Activated CD8-positive, alpha-beta memory T cell treated with anti-CD3 and anti-CD28 coated beads for 24 hours (primary cell): ENCODE results near the gene ADCY5.

ENCODE experiments used
- DNase-seq: peaks from one replicate; pipeline ENCODE4 v3.0.0-alpha.2; 2020

The ADCY5 gene

DNA sequence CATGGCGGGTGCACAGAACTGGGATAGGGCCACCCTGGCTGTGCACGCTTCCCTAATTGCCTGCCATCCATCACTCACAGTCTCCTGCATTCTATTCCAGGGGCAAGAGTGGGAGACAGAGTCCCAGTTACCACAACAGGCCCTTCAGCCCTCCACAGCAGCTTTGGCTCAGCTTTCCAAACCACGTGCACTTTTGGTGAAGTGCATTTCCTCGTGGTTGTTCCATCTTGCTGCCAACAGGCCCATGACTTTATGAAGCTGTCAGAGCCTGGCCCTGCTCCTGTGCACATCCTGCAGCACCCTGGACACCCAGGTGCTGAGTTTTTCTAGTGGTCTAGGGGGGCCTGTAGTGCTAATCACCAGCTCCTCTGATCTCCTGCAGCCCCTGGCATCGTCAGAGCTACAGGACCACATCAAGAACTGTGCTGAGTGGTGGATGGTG lies 110.2 kb downstream of the ADCY5 start:
- no peak for DNase-seq

DNA sequence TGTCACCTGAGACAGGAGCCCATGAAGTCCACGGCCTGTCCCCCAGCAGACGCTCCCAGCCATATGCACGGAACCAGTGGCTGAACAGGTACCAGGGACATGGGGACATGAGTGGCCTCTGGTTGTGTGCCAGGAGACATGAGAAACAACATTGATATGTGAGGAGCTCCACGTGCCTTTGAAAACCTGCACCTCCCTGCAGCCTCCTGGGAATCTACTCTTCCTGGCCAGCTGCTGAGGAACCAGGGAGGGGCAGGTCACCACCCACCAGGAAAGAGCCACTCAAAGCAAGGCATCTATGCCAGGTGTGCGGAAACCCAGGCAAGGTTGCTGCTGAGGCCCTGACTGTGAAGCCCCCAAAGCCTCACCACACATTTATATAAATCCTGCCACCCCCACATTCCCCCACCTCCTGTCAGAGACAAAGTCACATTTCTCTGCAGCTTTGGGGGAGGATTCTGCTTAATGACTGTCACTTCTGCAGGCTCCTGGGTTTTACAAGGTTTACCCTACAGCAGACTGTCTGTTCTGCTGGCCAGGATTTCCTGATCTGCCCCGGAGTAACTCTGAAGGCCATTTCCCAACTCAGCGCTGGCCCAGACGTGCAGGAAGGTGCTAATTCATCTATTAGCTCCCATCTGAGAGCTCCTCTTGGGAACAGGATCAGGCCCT lies 110.8 kb downstream of the ADCY5 start:
- DNase-seq: no peak

DNA sequence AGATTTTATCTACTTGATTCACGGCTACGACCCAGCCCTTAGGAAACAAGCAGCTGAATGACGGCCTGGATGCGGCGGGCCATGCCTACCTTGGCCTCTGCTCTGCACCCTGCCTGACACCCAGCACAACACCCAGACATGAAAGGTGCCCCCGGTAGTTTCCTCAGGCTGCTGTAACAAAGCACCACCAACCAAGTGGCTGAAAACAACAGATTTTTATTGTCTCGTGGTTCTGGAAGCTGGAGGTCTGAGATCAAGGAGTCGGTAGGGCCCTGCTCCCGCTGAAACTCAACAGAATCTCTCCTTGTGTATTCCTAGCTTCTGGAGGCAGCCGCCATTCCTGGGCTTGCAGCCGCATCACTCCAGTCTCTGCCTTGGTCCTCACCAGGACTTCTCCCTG lies 111.7 kb downstream of the ADCY5 start:
- no peak for DNase-seq

DNA sequence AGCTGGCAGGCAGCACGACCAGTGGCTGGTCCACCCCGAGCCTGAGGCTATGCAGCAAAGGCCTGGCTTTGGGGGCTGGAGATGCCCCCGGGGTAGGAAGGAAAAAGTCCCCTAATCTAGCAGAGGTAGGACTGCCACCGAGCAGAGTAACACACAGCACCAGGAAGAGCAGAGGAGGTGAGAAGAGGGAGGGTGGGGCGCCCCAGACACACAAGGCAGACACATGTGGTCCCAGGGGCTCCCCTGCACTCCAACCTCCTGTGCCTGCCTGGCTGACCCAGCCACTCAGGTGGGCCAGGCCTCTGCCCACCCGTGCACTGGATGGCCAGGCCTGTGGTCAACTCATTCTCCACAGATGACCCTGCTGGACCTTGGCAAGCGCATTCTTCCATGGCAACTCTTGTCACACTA lies 112.4 kb downstream of the ADCY5 start:
- no peak for DNase-seq

DNA sequence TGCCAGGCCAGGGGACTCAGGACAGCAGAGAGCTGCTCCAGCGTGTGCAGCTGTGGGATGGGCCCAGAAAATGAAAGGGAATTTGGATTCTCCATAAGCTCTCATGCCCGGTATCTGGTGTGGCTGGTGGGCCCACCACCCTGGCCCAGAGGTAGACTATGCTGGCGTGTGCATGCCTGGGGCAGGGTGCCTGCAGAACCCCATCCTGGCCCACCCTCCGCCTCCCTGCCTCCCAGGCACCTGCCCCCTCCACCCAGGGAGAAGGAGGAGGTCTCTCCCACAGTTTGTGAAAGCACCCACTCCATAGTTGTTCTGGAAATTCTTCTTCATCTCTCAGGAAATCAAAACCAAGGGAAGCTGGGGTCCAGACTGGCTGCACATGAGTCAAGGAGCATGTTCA lies 112.9 kb downstream of the ADCY5 start:
- no peak for DNase-seq

DNA sequence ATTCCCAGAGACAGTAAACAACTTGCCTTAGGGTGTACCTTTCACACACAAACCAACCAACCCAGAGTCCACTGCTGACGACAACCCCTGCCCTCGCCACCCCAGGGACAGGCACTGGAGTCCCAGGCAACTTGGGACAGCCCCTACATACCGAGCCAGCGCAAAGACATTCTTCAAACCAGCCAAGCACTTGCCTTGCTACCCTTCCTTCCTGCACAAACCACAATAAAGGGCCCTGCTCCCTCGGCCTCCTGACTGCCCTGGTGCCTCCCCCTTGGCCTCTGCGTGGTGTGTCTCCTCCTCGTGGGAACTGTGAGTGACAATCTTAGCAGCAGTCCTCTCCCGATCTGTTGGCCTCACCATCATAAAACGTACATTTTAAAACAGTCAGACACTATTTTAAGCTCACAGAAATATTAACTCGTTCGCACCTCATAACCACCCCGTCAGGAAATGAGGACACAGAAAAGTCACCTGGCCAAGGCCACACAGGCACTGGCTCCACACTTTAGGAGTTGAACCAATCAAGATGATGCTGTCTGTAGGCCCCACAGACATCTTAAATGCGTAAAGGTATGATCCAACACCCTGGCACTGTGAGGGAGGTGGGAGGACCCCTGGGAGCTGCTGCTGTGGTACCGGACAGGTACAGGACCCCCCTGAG lies 113.8 kb downstream of the ADCY5 start:
- DNase-seq: no peak

DNA sequence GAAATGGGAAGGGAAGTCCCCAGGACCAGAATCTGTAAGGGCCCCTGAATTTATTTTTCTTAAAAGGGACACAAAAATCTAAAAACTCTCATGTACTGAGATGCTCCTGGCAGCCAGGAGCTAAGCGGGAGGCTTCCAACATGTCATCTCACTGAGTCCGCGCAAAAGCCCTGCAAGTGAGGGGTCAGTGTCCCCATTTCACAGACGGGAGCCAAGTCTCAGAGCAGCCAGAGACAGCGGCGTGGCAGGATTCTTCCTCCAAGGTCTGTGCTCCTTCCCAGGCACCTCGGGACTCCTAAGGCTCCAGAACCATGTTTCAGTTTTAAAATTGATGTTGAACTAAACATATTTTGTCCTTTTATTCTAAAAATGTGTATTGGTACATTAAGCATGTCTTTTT lies 114.8 kb downstream of the ADCY5 start:
- DNase-seq: no peak

DNA sequence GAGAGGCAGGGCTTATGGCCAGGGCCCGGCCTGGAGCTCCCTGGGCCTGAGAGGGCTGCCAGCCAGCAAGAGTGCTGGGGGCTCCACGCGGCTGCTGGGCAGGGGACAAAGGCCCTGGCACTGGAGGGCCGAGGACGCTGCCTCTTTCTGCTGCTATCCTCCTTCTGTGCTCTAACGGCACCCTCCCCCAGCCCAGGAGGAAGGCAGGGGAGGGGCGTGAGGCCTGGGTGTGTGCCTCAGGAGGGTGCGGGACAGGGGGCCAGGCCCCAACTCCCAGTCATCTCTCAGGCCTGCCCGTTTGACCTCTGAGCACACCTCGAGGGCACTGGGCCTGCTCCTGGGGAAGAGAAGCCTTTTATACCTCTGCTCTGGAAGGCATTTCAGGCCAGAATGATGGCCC lies 115.5 kb downstream of the ADCY5 start:
- DNase-seq: no peak

DNA sequence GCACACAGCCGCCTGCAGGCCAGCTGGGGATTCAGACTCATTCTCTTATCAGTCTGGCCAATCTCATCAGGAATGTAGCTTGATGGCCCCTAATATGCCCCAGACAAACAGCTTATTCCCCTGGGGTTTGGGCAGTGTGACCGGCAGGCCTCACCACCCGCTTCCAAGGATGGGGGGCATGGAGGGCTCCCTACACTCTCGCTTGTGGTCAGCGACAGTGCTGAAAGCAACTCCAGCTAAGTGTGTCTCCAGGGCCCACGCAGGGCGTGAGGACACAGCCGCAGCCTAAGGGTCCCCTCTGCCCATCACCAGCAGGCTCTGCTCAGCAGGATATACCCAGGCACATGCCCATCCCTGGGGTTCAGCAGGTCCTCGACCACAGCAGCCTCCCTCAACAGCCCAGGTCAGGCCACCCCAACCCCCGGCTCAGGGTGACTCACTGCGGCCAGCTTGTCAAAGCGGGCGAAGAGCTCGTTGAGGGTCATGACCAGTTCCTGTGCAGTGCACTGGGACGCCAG lies 116.7 kb downstream of the ADCY5 start:
- DNase-seq: no peak

DNA sequence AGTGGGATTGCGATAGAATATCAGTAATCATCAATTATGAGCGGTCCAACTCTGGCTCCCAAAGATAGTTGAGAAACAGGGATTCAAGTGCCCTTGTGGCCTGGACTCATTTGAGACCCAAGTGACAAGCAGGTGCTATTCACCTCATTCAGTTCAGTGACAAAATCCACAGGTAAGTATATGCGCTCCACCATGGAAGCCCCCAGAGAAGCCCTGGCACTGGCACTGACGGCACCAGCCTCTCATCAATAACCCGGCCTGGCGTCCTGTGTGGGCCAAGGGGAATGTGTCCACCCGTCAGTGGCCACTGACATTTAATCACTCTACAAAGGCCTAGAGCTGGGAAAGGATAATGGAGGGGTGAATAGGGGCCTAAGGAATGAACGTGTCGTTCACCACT lies 117.2 kb downstream of the ADCY5 start:
- DNase-seq: no peak

DNA sequence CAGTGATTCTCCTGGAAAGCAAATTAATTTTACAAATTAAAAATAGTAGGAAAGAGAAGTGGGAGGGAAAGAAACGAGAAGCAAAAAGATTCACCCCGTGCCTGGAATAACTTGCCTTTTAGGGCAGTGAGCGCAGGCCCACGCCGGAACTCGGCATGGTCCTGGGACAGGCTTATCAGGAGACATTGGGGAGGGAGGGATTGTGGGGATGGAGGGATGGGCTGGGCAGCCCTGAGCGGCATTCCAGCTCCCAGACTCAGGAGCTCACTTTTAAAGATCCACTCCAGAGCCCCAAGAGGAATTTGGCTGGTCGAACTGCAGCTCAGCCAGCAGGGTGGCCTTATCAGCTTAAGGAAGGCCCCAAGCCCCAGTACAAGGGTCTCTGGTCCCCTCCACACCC lies 117.9 kb downstream of the ADCY5 start:
- DNase-seq: no peak

DNA sequence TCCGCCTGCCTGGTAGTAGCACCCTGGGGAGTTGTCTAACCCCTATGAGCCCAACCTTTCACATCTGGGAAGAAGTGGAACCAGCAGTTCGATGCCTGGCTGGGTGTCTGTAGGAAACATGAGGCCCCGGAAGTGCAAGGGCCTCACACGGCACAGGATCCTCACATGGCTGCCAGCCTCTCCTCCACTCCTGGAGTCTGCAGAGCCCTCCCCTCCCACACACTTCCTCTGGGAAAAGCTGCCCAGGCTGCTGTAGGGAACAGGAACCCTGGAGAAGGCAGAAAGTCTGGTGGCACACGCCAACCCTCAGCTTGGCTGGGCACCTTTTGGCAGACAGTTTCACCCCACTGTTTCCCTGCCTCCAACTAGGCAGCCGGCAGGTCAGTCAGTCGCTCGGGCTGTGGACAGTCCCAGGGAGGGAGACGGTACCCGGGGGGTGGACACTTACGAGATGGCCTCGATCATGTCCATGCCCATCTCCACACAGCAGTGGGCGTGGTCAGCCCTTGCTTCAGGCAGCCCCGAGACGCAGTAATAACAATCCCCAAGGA lies 118.4 kb downstream of the ADCY5 start:
- DNase-seq: no peak

DNA sequence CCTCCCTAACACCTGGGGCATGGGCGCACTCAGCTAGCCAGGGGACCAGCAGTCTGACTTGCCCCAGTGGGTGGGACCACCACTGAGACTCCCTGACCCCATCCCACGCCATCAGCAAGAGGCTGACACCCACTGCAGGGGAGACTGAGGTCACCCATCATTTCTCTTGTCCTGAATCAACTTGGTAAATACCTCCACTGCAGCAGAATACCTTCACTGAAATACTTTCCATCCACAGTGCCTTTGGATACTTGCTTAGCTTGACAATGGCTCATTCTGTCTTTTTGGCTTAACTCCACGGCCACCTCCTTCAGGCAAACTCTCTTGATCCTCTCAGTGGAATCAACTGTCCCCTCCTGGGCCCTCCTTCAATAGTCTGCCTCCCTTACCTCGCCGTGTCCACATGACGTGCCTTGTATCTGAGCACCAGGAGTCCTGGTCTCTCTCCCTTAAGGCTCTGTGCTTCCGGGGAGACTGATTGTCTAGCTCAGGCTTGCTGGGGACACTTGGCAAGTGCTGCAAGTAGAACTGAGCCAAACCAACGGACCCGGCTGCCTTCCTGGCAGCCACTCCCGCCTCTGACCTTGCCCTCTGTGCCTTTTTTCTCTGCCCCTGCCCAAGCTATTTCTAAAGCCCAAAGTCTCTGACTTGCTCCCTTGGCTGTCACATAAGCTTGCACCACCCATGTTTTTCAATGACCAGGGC lies 119.1 kb downstream of the ADCY5 start:
- no peak for DNase-seq

DNA sequence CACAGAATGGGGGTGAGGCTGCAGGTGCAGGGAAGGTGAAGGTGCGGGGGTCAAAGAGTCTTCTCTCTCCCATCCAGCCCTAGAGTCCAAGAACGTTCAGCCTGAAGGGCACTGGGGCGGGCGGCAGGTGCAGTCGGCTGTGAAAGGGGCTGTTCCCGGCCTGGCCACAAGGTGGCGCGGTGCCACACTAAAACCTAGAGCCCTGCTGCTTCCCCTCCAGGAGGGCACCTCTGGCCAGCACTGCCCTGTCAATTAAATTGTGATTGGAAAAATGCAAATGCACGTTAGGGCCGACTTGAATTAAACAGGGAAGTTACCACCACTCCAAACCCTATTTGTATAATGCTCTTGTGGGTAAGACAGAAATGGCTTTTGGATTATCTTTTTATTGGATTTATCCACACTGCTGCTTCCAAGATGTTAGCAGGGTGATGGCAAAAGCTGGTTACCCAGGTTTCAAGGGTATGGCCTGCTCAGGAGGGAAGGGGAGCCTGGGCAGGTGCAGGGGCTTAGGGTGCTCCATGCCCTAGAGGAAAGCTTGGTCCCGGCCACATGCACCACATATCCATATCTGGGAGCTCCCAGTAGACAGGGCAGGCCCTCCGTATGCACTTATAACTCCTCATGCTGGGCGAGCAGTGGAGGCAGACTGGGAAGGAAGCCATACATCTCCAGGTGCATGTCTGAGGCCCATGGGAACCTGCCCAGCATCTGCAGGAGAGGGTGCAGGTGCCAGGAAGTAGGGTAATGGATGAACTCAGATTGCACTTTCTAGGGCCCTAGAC lies 119.8 kb downstream of the ADCY5 start:
- DNase-seq: peak; percentile 92

DNA sequence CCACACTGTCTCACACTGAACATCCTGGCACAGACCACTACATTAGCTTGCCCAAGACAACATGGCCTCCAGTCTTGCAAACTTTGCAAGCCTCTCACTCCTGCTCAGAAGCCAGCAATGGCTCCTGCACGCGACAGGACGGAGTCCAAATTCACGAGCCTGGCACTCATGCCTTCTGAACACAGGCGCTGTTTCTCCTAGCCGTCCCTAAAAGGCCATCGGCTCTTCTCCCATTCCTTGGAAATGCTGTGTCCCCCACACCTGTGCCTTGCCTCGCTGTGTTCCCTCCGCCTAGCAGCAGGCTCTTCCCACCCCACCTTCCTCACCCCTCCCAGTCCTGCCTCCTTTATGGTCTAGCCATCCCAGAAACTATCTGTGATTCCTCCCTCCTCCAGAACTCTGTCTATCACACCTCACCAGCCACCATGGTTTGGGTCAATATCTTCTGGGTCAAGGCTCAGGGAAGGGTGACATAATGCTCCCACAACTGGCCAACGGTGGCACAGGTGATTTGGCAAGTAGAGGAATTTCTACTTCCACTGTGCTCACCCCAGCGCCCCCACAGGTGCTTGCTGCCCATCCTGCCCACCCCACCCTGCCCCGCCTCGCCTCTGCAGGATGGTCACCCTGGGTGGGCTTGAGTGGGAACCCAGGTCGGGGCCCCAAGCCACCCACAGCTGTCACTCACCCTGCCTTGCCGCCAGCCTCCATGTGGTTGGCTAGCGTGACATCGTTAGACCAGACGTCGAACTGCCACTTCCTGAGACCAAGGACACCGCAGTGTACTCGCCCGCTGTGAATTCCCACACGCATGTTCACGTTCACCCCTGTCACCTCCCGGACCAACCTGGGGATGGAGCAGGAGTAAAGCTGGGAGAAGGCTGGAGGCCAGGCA lies 120.7 kb downstream of the ADCY5 start:
- DNase-seq: no peak

DNA sequence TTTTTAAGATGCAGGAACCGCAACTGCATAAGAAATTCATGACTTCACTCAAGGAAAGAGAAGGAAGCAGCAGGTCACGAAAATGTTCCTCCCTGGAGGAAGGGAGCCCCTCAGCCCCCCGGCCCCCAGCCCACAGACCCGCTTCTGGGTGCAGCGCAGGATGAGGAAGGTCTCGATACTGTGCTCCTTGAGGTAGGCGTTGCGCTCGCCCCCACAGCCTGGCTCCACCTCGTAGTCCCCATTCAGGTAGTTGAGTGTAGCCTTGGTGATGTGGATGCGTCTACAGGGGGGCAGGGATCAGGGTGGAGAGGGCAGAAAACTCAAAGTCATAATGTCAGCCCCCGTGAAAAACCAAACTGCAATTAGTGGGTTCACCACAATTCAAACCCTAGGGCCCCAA lies 121.4 kb downstream of the ADCY5 start:
- no peak for DNase-seq

DNA sequence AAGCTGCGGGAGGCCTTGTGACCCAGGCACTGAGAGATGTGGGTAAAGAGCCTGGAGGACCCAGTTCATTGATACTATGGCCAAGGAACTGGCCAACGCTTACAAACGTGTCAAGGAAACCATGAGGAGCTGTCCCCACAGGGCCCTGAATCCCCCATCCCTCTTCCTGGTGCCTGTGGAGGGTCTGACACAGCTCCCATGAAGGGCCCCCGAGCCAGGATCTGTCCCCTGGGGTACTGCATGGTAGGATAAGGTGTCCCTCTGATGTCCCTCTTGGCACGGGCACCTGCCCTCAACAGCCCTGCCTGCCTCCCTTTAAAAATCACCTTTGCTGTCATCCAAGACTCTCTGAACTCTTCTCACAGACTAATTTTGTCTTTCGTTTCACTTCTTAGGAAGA lies 122.4 kb downstream of the ADCY5 start:
- DNase-seq: no peak

DNA sequence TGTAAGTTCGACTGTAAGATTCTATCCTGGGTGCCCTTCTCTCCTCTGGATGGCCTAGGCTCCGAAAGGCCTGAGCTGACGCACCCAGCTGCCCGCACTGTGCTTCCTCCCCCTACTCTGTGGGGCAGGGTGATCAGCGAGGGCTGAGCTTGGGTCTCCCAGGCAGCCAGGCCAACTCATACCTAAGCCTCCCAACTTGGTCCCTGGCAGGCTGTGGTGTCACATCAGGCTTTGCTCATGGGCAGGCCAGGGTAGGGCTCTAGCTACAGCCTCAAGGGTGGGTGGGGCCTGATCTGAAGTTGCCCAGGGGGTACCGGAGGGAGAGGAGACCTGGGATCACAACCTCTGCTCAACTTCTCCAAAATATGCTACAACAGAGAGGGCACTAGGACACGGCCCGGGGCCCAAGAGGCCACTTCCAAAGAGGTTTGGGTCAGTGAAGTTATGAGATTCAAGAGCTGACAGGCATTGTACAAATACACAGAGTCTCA lies 123.1 kb downstream of the ADCY5 start:
- DNase-seq: no peak

DNA sequence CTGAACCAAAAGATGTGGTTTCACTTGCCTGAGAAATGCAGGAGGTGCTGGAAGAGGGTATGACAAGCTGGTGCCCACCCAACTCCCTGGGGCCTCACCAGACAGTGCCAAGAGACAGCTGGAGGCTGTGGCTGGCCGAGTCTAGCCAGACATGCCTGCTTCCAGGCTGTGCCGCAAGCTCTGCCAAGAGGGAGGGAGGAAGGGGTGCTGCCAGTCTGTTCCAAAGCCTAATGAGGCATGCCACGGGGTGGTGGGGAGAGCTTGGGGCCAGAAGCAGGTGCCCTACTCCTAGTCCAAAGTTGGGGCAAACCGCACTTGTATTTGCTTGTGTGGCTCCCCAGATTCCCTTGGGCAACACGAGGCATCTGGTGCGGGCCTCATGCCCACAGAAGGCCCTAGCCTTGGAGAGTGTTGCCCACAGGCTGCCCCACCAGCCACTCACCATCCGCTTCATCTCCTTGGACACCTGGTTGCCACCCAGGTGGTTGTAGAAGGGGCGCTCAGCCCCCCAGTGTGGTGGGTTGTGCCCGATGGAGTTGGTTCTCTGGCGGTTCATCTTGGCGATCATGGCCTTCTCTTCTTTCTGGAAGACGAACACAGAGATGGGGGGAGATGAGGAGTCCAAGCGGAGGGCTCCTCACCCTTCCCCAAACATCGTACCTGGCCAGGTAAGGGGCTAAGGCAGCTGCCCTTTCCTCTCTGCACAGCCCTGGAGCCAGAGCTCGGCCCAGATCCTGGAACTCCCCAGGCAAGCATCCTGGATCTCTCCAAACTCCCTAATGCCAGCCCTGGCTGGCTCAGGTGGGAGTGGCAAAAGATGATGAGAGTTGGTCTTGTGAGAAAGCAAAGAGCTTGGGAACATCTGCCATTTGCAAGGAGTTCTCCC lies 123.8 kb downstream of the ADCY5 start:
- no peak for DNase-seq

DNA sequence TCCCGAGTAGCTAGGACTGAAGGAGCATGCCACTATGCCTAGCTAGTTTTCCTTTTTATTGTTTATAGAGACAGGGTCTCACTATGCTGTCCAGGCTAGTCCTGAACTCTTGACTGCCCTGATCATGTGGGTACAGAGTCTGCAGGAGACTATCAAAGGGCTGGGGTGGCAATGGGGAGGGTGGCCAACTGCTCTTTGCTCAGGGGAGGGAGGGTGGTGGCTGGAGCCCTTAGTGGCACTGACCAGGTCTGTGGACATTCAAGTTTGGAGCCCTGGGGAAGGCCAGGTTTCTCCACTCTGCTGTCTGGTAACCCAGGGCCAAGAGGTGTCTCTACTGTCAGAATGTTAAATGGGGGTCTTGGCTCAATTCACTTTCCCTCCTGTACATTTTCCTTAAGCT lies 125.1 kb downstream of the ADCY5 start:
- DNase-seq: no peak

DNA sequence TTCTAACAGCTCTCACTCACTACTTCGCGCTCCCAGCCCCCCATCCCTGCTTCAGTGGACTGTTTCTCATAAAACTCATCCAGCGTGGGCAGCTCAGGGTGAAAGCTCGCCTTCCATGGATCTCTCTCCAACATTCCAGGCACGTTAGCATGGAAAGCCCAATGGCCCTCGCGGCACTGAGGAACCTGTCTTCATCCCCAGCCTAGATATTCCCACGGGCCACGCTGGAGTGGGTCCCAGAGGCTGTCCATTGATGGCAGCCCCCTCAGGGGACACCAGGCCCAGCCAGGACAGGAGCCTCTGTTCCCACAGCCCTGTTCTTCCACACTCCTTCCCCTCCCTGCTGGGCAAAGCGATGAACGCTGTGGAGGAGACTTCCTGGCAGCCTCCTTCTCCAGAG lies 126.0 kb downstream of the ADCY5 start:
- no peak for DNase-seq
